ENCODE measurements around the gene KLHL17.

The KLHL17 gene

GRCh38 chr1:970973-971730, 10.8 kb downstream of the KLHL17 start:
- POLR2A ChIA-PET (ENCODE audit: low non-redundant PET) = no interaction called here
- CTCF ChIA-PET = no interaction called here
- no peak for TF ChIP-seq CTCF (conservative IDR thresholded peaks at IDR 0.05; ENCODE audit: low read depth)
- no peak for DNase-seq (ENCODE audit: low spot score)
- H3K27ac ChIP-seq = no peak overlapping the region

GRCh38 chr1:971751-972506, 11.5 kb downstream of the KLHL17 start:
- ChIA-PET CTCF (interaction anchor here (0.9 kb wide), 1 partner anchor 30 kb away, joined by 4 read pairs; no protein-coding TSS in a partner anchor), POLR2A (ENCODE audit: low non-redundant PET) (no interaction called here)
- no peak for TF ChIP-seq CTCF (conservative IDR thresholded peaks at IDR 0.05; ENCODE audit: low read depth)
- H3K27ac ChIP-seq = no peak overlapping the region
- no peak for DNase-seq (ENCODE audit: low spot score)

- POLR2A ChIA-PET (ENCODE audit: low non-redundant PET) = no interaction called here
- no peak for TF ChIP-seq CTCF (conservative IDR thresholded peaks at IDR 0.05; ENCODE audit: low read depth)
- no peak for DNase-seq (ENCODE audit: low spot score)
- CTCF ChIA-PET = no interaction called here
- no peak overlapping the region for H3K27ac ChIP-seq
Observed at GRCh38 chr1:972726-973458, 12.5 kb downstream of the KLHL17 start.

GRCh38 chr1:973459-974292, 13.3 kb downstream of the KLHL17 start:
- ChIA-PET CTCF (no interaction called here), POLR2A (ENCODE audit: low non-redundant PET) (no interaction called here)
- H3K27ac ChIP-seq = no peak overlapping the region
- no peak for DNase-seq (ENCODE audit: low spot score)
- TF ChIP-seq CTCF (conservative IDR thresholded peaks at IDR 0.05; ENCODE audit: low read depth) = no peak

GRCh38 chr1:974293-974640, 13.9 kb downstream of the KLHL17 start:
- H3K27ac ChIP-seq = no peak overlapping the region
- no peak for TF ChIP-seq CTCF (conservative IDR thresholded peaks at IDR 0.05; ENCODE audit: low read depth)
- CTCF ChIA-PET = no interaction called here
- no peak for DNase-seq (ENCODE audit: low spot score)
- POLR2A ChIA-PET (ENCODE audit: low non-redundant PET) = no interaction called here

Measured in RWPE1 (cell line).